ENCODE data around the gene GRIK1. TPM values are rescaled to one million over a fixed set of nuclear protein-coding genes. Genes with fewer than 3 reads are reported as not detected.

GRIK1 gene
- polyA plus RNA-seq, 3 donors, result not detected

DNA sequence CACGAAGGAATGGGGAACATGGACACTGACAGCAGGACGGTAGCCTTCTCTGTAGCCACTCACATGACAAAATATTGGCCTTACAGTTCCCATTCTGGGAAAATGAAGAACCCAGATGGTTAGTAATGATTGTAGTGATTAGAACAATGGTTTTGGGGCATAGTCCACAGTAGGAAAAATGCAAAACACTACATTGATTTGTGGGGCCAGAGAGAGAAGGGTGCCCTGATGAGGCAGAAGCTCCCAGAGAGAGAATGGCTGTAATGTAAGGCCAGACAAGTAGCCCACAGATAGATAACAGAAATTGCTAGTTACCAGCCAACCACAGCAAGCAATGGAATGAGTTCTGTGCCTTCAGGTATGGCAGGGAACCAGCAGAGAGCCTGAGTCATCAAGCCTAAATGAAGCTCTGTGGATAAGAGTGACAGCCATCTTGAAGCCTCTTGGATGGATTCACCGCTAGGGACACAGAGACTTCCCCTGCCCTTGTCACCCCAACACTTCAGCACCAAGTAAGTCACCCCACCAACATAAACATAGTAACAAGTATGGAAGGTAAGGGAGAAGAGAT, 435.0 kb downstream of the GRIK1 start:
- no peak overlapping the region for H3K27ac Mint-ChIP-seq
- intact Hi-C loops (cut with micrococcal nuclease), result no loop called here

DNA sequence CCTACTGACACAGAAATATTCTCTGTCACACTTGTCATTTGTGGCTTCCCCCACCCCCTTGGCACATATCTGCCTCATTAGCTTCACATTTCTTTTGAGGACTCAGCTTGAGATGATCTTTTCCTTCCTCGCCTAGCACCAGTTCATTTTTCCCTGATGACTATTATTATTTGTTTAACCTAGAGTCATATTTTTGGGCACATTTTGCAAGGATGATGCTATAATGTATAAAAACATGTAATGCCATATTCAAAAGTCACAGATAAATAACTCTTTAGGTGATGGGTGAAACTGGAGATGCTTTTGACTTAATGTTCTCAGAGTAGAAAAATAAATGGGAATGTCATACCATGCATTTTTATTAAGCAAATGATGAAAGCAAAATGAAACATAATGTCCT, 438.3 kb downstream of the GRIK1 start:
- Histone ChIP-seq H3K27ac (ENCODE audit: low read depth in 1 of 2, low read length in 2 of 2) (no peak overlapping the region), H3K9me3 (replicated peaks in 1 of 2; ENCODE audit: control insufficient read depth in 1 of 2, insufficient read depth in 1 of 2, low read length in 2 of 2) (peaks cover 6 to 20% of the 10 kb centered on the region in 2 donors), H3K9ac (ENCODE audit: insufficient read depth, low read length, poor library complexity, severe bottlenecking) (no peak overlapping the region), H3K36me3 (replicated peaks in 1 of 2; ENCODE audit: control insufficient read depth in 1 of 2, insufficient read depth in 2 of 2, low read length in 2 of 2) (peaks cover 0 to 11% of the 10 kb centered on the region in 2 donors), H3K4me1 (ENCODE audit: control insufficient read depth in 1 of 2, insufficient read depth in 2 of 2, low read length in 2 of 2) (no peaks in the 10 kb centered on the region), H2AFZ (ENCODE audit: insufficient read depth, low read depth, low read length, poor library complexity, severe bottlenecking) (no peak overlapping the region), H3K4me3 (replicated peaks in 1 of 3; ENCODE audit: low read depth in 2 of 3, low read length in 3 of 3) (no peak overlapping the region), H4K20me1 (ENCODE audit: insufficient read depth, low read length) (no peaks in the 10 kb centered on the region), H3K4me2 (replicated peaks; ENCODE audit: extremely low read depth, low read length, poor library complexity, severe bottlenecking) (no peak overlapping the region), H3K27me3 (ENCODE audit: control insufficient read depth in 2 of 2, insufficient read depth in 2 of 2, low read length in 2 of 2) (no peaks in the 10 kb centered on the region), H3K79me2 (ENCODE audit: insufficient read depth, low read length) (no peaks in the 10 kb centered on the region)
- WGBS (ENCODE audit: insufficient coverage), result no CpG with 5 or more reads among the region's 1 CpG
- peaks cover 27 to 55% of the 10 kb centered on the region in 2 donors for H3K36me3 Mint-ChIP-seq
- H3K27me3 Mint-ChIP-seq (ENCODE audit: low read depth in 3 of 3), result peaks cover under 1 to 3% (median 2%) of the 10 kb centered on the region in 3 donors
- TF ChIP-seq, protein P1, sequence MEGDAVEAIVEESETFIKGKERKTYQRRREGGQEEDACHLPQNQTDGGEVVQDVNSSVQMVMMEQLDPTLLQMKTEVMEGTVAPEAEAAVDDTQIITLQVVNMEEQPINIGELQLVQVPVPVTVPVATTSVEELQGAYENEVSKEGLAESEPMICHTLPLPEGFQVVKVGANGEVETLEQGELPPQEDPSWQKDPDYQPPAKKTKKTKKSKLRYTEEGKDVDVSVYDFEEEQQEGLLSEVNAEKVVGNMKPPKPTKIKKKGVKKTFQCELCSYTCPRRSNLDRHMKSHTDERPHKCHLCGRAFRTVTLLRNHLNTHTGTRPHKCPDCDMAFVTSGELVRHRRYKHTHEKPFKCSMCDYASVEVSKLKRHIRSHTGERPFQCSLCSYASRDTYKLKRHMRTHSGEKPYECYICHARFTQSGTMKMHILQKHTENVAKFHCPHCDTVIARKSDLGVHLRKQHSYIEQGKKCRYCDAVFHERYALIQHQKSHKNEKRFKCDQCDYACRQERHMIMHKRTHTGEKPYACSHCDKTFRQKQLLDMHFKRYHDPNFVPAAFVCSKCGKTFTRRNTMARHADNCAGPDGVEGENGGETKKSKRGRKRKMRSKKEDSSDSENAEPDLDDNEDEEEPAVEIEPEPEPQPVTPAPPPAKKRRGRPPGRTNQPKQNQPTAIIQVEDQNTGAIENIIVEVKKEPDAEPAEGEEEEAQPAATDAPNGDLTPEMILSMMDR (IDR thresholded peaks at IDR 0.05), result no peak
- no peaks in the 10 kb centered on the region for H3K4me1 Mint-ChIP-seq
- no peak overlapping the region for H3K4me3 Mint-ChIP-seq
- intact Hi-C loops (cut with micrococcal nuclease), result no loop called here
- peaks cover 6 to 21% (median 11%) of the 10 kb centered on the region in 7 donors for H3K9me3 Mint-ChIP-seq
- peak overlapping the region in 1 of 7 donors; percentile 56 for H3K27ac Mint-ChIP-seq
- no peak for DNase-seq

More for the DNA sequence above, 435.0 kb downstream of the GRIK1 start:
- no peak overlapping the region for H3K9ac ChIP-seq (ENCODE audit: insufficient read depth, low read length, poor library complexity, severe bottlenecking)
- H3K4me1 ChIP-seq (ENCODE audit: control insufficient read depth in 1 of 2, insufficient read depth in 2 of 2, low read length in 2 of 2), result no peaks in the 10 kb centered on the region
- Mint-ChIP-seq H3K36me3 (peaks cover 14 to 29% of the 10 kb centered on the region in 2 donors), H3K27me3 (ENCODE audit: low read depth in 3 of 3) (peaks cover 0 to 2% (median 2%) of the 10 kb centered on the region in 3 donors), H3K9me3 (peaks cover 0 to 4% (median 0%) of the 10 kb centered on the region in 7 donors), H3K4me3 (no peak overlapping the region), H3K4me1 (no peaks in the 10 kb centered on the region)
- TF ChIP-seq, protein P1 (IDR thresholded peaks at IDR 0.05), result no peak
- no peaks in the 10 kb centered on the region for H3K27me3 ChIP-seq (ENCODE audit: control insufficient read depth in 2 of 2, insufficient read depth in 2 of 2, low read length in 2 of 2)
- peaks cover 0 to under 1% of the 10 kb centered on the region in 2 donors for H3K9me3 ChIP-seq (replicated peaks in 1 of 2; ENCODE audit: control insufficient read depth in 1 of 2, insufficient read depth in 1 of 2, low read length in 2 of 2)
- no peak overlapping the region for H2AFZ ChIP-seq (ENCODE audit: insufficient read depth, low read depth, low read length, poor library complexity, severe bottlenecking)
- H3K79me2 ChIP-seq (ENCODE audit: insufficient read depth, low read length), result no peaks in the 10 kb centered on the region
- no peak overlapping the region for H3K4me2 ChIP-seq (replicated peaks; ENCODE audit: extremely low read depth, low read length, poor library complexity, severe bottlenecking)
- H3K36me3 ChIP-seq (replicated peaks in 1 of 2; ENCODE audit: control insufficient read depth in 1 of 2, insufficient read depth in 2 of 2, low read length in 2 of 2), result peaks cover 0 to 11% of the 10 kb centered on the region in 2 donors
- no peak for DNase-seq
- WGBS (ENCODE audit: insufficient coverage), result no CpG with 5 or more reads among the region's 3 CpGs
- H3K27ac ChIP-seq (ENCODE audit: low read depth in 1 of 2, low read length in 2 of 2), result no peak overlapping the region
- no peak overlapping the region for H3K4me3 ChIP-seq (replicated peaks in 1 of 3; ENCODE audit: low read depth in 2 of 3, low read length in 3 of 3)
- no peaks in the 10 kb centered on the region for H4K20me1 ChIP-seq (ENCODE audit: insufficient read depth, low read length)
